Stimulated activated CD8-positive, alpha-beta memory T cell treated with anti-CD3 and anti-CD28 coated beads, Interleukin-7, amount 100 ng/mL, for 48 hours (primary cell): ENCODE measurements around the gene PLEKHG1.

Experiments used
- DNase-seq, 2 donors: peaks; one replicate each; pipeline ENCODE4 v3.0.0-alpha.2; 2020; ENCODE audit warnings: low read depth in 1 of 2; ENCODE audit errors: extremely low read depth in 1 of 2

The PLEKHG1 gene

DNA sequence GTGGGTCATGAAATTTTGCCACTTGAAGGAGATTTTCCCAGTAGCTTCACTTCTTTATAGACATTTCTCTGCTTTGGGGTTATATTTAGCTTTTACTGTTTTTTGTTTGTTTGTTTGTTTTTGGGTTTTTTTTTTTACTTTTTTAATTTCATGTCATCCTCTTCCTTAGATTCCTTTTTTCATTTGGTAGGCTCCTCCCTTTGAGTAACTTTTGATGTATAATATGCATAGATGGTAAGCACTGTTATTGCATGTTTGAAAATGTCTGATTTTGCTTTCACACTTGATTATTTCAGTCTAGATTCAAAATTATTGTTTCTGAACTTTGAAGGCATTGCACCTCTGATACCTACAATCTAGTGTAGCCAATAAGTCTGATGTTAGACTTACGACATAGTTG lies 37.6 kb downstream of the PLEKHG1 start:
- no peak for DNase-seq

DNA sequence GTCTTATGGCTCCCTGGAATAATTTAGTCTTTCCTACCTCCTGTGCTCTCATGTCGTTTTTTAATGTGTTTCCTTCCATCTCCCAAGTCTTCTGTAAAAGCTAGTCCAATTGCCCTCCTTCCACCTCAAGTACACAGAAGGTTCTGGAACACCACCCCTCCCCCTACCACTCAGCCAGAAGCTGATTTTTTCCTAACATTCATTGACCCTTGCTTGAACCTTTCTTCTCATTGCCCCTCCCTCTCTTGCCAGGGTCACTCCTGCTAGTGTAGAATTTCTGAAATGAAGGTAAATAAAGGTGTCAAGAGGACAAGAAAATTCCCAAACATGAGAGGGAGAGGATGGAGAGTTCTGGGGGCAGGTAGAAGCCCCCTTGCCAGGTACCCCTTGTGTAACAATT lies 38.6 kb downstream of the PLEKHG1 start:
- no peak for DNase-seq

DNA sequence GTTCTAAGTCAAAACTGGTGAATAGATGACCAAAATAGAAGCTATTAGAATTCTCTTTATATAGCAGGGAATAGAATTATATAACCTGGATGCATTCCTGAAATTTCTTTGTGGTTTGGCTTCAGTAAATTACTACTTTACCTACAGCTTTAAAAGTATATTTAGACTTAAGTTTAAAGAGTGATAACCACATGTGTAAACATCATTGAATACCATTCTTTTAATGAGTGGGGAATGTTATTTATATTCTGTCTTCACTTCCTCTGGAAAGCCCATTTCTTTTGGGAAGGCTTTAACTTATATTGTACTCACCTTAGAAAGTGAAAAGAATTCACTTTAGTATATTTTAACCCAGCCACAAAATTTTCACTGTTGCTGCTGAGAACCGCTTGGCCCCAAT lies 39.1 kb downstream of the PLEKHG1 start:
- DNase-seq, result no peak

DNA sequence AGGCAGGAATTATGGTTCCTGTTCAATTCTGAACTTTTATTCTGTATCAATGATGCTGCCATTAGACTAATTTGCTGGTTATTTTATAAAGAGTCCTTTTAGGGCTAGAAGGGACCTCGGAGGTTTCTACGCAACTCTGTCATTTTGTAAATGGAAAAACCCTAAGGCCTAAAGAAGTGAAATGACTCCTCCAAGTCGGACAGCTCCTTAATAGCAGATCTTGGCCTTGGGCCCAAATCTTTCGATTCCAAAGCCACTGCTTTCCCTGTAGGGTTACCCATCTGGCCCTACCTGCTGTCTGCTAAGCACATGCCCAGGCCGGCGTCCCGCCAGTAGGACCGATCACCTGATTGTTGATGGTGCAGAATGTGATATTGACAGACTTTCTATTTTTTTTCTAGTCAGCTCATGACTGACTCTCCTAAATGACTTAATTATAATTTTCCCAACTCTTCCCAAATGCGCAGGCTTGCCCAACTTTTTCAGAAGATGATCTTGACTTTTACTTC lies 40.2 kb downstream of the PLEKHG1 start:
- no peak for DNase-seq

DNA sequence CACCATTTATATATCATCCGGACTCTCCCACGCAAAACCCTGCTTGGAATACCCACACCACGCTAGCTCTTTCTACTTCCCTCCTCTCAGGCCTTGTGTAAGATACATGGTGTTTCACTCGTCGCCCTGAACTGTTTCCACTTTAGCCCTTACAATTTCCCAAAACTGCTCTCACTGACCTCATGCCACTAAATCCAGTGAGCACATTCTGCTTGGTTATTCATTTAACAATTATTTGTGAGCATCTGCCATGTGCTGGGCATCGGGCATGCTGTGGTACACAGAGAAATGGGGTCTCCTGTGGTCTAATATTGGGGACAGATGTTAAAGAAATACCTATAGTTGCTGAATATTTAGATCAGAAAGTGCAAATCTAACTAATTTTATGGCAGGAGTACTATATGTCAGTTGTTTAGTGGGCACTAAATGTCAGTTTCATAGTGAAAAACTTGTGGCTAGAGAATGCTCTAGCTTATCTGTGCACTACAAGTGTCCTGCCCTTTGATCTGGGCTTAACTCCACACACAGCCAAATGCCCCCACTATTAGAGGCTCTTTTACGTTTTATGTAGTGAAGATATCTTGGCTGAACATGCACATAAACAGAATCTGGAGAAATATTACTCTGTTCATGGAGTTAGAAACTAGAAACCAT lies 41.0 kb downstream of the PLEKHG1 start:
- no peak for DNase-seq

DNA sequence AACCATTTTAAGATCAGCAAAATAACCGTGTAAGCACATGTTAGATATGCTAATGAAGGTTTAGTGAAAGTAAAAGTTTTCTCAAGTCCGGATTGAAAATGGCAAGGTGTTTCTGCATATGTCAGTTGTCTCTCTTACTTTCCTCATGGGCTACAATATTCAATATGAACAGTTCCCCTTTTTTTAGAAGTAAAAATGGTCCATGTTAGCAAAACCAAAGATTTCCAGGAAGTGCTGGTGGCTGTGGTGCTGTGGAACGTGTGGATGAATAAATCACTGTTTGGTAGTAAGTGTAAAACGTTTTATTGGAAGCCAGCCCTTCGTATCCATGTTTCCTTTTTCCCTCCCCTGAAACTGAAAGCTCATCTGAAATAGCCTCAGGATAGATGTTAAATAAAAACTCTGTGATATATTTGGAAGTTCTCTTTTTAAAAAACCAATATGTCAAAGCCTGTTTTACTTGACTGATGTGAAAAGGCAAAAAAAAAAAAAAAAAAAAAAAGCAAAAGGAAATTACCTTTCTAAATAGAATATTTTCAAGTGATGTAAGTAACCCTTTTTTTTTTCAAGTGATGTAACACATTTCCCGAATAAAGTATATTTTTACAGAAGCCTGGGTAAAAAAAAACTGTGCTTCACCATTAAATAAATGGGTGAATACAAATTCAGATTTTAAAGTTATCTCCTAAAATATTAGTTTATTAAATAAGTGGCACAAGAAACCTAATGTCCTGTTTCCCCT lies 41.9 kb downstream of the PLEKHG1 start:
- no peak for DNase-seq

DNA sequence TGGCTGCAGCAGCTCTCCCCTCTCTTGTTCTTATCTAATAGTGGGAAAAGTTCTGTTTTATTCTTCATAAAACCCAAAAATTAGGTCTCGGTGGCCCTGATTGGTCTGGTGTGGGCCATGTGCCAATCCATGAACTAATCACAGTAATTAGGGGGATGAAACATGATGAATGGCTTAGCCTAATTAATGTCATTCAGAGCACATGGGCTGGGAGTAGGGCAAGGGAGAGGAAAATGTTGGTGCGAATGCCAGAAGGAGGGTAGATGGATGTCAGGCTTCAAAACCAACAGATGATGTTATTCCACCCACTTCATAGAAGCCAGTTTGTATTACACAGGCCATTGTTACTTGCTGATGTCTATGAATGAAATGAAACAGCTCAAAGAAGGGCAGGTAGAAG lies 46.5 kb downstream of the PLEKHG1 start:
- DNase-seq, result no peak

DNA sequence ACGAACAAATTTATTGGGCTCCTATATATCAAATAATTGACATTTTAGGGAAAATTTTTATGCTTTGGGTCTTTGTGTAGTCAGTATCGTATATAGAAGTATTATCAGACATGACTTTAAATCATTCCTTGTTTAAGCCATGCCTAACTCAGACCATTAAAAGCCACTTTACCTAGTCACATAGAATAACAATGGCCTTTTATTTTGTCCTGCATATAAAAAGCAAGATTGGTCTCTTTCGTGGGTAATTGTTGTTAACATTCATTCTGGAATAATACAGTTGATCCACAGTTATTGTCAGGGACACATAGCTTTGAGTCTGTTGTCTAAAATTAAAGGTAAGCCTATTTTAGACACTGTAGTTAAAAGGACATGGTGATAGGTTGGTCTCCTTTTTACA lies 47.4 kb downstream of the PLEKHG1 start:
- no peak for DNase-seq
